OCI-LY3 (cell line): ENCODE data around the gene SMC2.

Experiments
- CTCF ChIP-seq: fragments of 200-600, 300-600 bp; sonication (generic); IDR thresholded peaks from 2 replicates; pipeline ENCODE4 v1.5.1; 2014; ENCODE audit warnings: antibody characterized with exemption, low read length, low read depth
- EZH2phosphoT487 ChIP-seq: fragments of 200-600 bp; shearing (Covaris generic); IDR thresholded peaks from 2 replicates; pipeline ENCODE4 v1.6.1; 2018; ENCODE audit warnings: antibody characterized with exemption, mixed run types, low read depth

DNA sequence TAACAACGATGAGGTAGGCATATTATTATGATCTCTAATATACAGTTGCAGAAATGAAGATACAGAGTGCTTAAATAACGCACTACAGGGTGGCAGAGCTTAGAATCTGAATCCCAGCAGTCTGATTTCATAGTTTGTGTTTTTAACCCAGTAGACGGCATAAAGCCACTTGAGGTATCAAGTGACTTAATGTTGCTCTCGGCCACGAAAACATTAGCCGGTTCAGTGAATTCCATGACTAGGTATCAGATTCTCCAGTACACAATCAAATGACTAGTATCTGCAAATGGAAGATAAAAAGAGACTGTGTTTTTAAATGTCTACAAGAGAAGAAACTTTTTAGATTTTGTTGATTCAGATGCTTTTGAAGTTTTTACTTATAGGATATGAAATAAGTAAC, 24.8 kb downstream of the SMC2 start:
- TF ChIP-seq CTCF, result no peak
- TF ChIP-seq EZH2phosphoT487, result no peak
